ENCODE results near the gene TAAR5. TPM values are rescaled to one million over a fixed set of nuclear protein-coding genes. Genes with fewer than 3 reads are reported as not detected.
"Not testable (repeated sequence)": the region's sequence is repeated elsewhere in the genome, so short reads cannot be mapped to it uniquely, and the experiment has no call there.

Gene TAAR5
- total RNA-seq, 1 experiment from 2014 or later, result not detected

DNA sequence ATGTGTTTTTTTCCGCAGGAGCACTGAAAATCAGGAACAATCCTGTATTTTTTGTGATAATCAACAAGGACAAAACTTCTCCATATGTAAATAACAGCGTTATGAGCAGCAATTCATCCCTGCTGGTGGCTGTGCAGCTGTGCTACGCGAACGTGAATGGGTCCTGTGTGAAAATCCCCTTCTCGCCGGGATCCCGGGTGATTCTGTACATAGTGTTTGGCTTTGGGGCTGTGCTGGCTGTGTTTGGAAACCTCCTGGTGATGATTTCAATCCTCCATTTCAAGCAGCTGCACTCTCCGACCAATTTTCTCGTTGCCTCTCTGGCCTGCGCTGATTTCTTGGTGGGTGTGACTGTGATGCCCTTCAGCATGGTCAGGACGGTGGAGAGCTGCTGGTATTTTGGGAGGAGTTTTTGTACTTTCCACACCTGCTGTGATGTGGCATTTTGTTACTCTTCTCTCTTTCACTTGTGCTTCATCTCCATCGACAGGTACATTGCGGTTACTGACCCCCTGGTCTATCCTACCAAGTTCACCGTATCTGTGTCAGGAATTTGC is 19.2 kb downstream of the TAAR5 start, which contains the start of gene TAAR6:
TAAR6 (plus strand) TSS at position 102 of the 557 bp plus-strand sequence; CDS start at position 102, 0 bp downstream.
- DNase-seq (ENCODE audit: low spot score), result no peak

DNA sequence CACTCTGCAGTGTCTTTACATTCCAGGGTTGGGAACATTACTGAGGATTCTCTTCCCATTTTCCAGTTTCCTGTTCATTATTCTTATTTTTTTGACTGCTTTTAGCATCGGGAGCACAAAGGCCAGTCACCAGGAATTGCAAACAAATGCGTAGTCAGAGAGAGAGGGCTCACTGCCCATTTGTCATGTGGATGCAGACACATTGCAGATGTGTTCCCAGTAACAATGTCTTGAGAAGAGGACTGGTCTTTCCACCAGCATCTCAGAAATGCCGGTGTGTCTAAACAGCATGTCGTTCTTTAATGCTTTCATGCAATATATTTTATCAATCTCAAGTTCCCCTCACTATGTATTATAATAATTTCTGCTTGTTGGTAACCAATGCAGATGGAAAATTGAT is 20.4 kb downstream of the TAAR5 start:
- DNase-seq (ENCODE audit: low spot score), result no peak

DNA sequence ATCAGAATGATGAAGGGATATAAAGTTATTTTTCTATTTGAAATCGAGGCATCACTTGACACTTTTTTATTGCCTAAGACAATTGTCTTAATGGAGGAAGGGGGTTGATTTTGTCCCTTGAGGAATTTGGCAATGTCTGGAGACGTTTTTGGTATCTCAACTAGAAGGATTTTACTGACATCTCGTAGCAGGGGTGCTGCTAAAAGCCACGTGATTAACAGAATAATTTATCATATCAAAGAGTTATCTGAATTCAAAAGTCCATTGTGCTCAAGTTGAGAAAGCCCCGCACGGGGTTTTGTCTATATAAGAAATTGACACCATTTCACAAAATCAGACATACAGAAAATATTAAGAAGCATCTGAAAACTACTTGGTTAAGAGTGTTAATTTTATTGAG is 20.9 kb downstream of the TAAR5 start:
- no peak for DNase-seq (ENCODE audit: low spot score)

DNA sequence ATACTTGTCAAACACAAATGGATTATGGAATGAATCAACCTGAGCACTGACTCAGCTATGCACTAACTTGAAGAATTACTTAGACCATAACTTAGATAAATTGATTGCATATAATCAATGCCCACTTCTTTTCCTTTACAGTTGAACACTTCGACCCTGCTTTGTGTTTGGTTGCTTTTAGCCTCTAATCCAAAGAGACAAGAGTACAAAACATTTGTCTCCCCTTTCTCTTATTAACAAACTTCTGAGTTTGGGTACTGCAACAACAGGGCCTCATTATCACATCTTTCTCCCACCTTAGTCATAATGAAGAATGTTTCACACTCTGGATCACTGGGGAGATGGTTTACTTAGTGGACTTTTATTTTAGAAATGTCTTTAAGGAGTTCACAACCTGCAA is 22.0 kb downstream of the TAAR5 start:
- DNase-seq (ENCODE audit: low spot score), result no peak

DNA sequence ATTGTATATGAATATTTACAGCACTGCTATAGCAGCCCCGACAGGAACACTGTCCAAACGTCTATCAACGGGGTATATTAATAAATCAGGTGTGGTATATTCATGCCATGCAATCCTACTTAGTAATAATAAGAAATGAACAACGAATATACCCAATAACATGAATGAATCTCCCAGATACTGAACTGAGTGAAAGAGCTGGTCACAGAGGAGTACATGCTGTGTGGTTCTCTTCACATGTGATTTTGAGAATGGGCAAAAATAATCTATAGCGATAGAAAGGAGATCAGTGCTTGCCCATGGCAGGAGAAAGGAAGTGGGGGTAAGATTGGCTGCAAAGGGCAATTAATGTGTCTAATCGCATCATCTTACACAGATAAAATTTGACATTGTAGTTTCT is 23.1 kb downstream of the TAAR5 start:
- no peak for DNase-seq (ENCODE audit: low spot score)

DNA sequence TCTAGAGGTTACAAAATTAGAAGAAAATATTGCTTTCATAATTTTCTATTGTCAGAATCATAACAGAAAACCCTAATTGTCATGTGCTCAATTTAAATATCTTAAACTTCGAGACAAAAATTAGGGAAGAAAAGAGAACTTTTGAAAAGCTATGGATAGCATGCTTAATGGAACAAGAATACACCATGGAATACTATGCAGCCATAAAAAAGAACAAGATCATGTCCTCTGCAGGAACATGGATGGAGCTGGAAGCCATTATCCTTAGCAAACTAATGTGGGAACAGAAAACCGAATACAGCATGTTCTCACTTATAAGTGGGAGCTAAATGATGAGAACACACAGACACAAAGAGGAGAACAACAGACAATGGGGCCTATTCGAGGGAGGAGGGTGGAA is 29.5 kb downstream of the TAAR5 start:
- not testable (repeated sequence) for DNase-seq (ENCODE audit: low spot score)

DNA sequence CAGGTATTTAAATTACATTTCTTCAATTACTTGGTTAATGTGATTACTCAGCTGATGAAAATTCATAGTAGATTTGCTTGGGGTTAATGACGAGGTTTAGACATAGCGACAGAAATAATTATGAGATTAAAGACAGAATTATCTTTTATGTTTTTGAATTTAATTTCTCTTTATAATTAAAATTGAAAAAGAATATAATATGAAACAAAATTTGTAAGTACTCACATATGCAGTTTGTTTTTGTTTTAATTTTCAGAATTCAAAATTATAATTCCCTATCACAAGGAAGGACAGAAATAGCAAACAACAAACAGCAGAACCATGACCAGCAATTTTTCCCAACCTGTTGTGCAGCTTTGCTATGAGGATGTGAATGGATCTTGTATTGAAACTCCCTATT is 37.2 kb downstream of the TAAR5 start, which contains the start of gene TAAR8:
TAAR8 (plus strand) TSS at position 301 of the 400 bp plus-strand sequence; CDS start at position 322, 21 bp downstream.
- no peak for DNase-seq (ENCODE audit: low spot score)

DNA sequence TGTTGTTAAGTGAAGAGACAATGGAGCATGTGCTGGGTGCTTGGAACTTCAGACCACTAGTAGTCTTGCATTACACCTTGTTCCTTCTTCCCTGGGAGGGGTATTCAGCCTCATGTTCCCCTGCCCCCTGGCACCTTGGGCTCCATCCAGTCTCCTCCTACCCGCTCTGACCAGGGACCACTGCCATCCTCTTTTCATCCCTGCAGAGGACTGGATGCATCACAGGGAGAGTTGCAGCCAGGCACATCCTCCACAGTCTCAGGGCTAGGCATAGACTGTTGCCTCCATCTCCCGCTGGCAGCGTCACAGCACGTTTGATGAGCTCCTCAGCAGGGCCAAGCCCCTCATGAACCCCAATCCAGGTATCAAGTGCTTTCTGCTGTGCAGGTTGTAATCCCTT is 38.3 kb downstream of the TAAR5 start:
- no peak for DNase-seq (ENCODE audit: low spot score)

DNA sequence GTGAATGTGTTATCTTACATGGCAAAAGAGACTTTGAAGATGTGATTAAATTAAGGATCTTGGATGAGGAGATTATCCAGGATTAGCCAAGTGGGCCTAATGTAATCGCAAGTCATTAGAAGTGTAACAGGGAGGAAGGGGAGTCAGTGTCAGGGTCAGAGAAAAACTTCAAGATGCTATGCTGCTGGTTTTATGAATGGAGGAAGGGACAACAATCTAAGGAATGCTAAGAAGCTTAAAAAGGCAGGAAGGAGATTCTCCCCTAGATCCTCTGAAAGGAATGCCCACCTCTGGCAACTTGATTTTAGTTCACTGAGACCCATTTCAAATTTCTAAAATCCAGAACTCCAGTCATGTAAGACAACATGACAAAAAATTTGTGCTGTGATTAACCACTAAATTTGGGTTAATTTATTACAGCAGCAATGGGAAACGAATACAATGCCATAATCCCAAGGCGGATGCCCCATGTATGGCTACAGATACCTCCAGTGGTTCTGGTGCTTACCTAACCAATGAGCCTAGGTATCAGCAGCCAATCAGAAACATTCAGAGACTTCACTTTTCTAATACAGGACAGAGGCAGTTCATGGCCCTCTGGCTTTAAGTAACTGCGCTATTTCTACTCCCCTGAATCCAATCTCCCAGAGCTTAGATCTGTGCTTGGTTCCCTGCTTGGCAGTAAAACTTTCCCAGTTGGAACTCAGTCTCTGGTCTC is 40.6 kb downstream of the TAAR5 start:
- no peak for DNase-seq (ENCODE audit: low spot score)

DNA sequence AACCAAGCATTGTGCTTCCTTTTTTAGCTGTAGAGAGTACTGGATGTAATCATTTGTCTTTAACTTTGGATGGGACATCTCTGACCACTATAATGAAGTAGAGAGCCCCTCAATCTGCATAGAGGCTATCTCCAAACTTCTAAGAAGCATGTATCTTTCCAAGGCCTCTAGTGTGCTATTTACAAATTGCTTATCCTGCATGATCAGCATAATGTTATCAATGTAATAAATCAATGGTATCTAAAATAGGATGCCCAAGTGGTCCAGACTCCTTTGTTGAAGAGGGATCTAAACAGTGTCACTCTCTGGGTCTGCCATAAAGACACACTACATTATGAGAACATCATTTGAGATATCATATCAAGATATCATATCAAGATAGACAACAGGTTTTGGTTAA is 44.7 kb downstream of the TAAR5 start:
- DNase-seq (ENCODE audit: low spot score), result no peak

Small RNA genes within 50 kb of the gene (small RNA-seq; reads per million reads assigned to genes)
- not detected for gene TAAR7P

Other genes starting within 250 kb of the TAAR5 start
- not detected in 2 replicates for gene MOXD1, start 188.3 kb downstream of the TAAR5 start, total RNA-seq (2014; rRNA removed; shearing (Covaris generic))
- 16.1 and 20.9 TPM in 2 replicates for gene STX7, start 76.6 kb downstream of the TAAR5 start, total RNA-seq (2014; rRNA removed; shearing (Covaris generic))
- not detected in 2 replicates for gene TAAR9, start 51.5 kb downstream of the TAAR5 start, total RNA-seq (2014; rRNA removed; shearing (Covaris generic))
- not detected in 2 replicates for gene TAAR8, start 37.1 kb downstream of the TAAR5 start, total RNA-seq (2014; rRNA removed; shearing (Covaris generic))
- not detected in 2 replicates for gene TAAR6, start 19.4 kb downstream of the TAAR5 start, total RNA-seq (2014; rRNA removed; shearing (Covaris generic))
- gene TAAR2, start 34.5 kb upstream of the TAAR5 start, total RNA-seq (2014; rRNA removed; shearing (Covaris generic)), result not detected in 2 replicates
- gene TAAR1, start 69.4 kb upstream of the TAAR5 start, total RNA-seq (2014; rRNA removed; shearing (Covaris generic)), result not detected in 2 replicates
- gene VNN1, start 124.3 kb upstream of the TAAR5 start, total RNA-seq (2014; rRNA removed; shearing (Covaris generic)), result 3.1 and 3.6 TPM in 2 replicates
- gene VNN2, start 168.2 kb upstream of the TAAR5 start, total RNA-seq (2014; rRNA removed; shearing (Covaris generic)), result not detected in 2 replicates
- 10.2 and 10.7 TPM in 2 replicates for gene SLC18B1, start 208.9 kb upstream of the TAAR5 start, total RNA-seq (2014; rRNA removed; shearing (Covaris generic))
- 1,453 and 1,505 TPM in 2 replicates for gene RPS12, start 224.8 kb upstream of the TAAR5 start, total RNA-seq (2014; rRNA removed; shearing (Covaris generic))